ENCODE data around the gene IL36A.

DNA sequence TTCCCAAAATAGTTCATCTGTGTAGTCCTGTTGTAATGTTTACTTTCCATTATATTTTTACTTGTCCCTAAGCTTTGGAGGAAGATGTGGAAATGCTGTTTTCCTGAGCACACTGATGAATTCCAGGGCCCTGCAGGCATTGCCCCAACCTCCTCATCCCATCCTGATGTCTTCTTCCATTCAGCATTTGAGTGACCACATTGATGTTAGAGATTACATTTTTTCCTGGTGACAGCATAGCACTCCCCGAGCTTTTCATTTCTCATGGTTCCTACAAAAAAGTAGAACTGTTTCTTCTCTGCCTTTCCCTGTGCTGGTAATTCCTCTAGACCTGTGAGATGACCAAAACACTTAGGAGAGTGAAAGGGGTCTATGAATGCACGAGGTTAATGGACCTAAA is 4.8 kb downstream of the IL36A start:
- TF ChIP-seq, protein P1, sequence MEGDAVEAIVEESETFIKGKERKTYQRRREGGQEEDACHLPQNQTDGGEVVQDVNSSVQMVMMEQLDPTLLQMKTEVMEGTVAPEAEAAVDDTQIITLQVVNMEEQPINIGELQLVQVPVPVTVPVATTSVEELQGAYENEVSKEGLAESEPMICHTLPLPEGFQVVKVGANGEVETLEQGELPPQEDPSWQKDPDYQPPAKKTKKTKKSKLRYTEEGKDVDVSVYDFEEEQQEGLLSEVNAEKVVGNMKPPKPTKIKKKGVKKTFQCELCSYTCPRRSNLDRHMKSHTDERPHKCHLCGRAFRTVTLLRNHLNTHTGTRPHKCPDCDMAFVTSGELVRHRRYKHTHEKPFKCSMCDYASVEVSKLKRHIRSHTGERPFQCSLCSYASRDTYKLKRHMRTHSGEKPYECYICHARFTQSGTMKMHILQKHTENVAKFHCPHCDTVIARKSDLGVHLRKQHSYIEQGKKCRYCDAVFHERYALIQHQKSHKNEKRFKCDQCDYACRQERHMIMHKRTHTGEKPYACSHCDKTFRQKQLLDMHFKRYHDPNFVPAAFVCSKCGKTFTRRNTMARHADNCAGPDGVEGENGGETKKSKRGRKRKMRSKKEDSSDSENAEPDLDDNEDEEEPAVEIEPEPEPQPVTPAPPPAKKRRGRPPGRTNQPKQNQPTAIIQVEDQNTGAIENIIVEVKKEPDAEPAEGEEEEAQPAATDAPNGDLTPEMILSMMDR (IDR thresholded peaks at IDR 0.05), result no peak
- TF ChIP-seq POLR2A (IDR thresholded peaks at IDR 0.05), result no peak
- TF ChIP-seq POLR2AphosphoS5 (IDR thresholded peaks at IDR 0.05), result no peak

Measured in sigmoid colon (tissue), 4 donors.